Small intestine (tissue), 16 donors: ENCODE measurements around the gene CREB3L4. TPM values are rescaled to one million over a fixed set of nuclear protein-coding genes. Genes with fewer than 3 reads are reported as not detected.

Source experiments
- DNase-seq, 2 donors: peaks; one replicate each; pipeline versions ENCODE4 v3.0.0 to v3.0.0-alpha.2; 2013
- FAIRE-seq: peaks from 2 replicates; lab custom pipeline; 2012; peaks lifted over from hg19 to GRCh38; lab: Jason Lieb, UNC
- H3K27ac ChIP-seq, 3 donors: one replicate each; pipeline ENCODE4 v1.5.1; 2013; ENCODE audit warnings: low read length in 2 of 3, mild to moderate bottlenecking in 2 of 3, control low read depth in 1 of 3, inconsistent platforms in 1 of 3, low read depth in 1 of 3, moderate library complexity in 1 of 3
- H3K27me3 ChIP-seq, 3 donors: one replicate each; pipeline ENCODE4 v1.6.1; 2013; ENCODE audit warnings: low read length in 3 of 3, inconsistent platforms in 1 of 3; ENCODE audit not compliant: control insufficient read depth in 3 of 3, insufficient read depth in 3 of 3
- H3K36me3 ChIP-seq, 3 donors: one replicate each; pipeline ENCODE4 v1.6.1; 2013; ENCODE audit warnings: low read length in 3 of 3, inconsistent platforms in 1 of 3, low read depth in 1 of 3, mild to moderate bottlenecking in 1 of 3, moderate library complexity in 1 of 3; ENCODE audit not compliant: control insufficient read depth in 3 of 3, insufficient read depth in 2 of 3
- H3K4me1 ChIP-seq, 3 donors: one replicate each; pipeline ENCODE4 v1.6.1; 2013; ENCODE audit warnings: low read length in 2 of 3, inconsistent platforms in 1 of 3, low read depth in 1 of 3, mild to moderate bottlenecking in 1 of 3, moderate library complexity in 1 of 3; ENCODE audit not compliant: control insufficient read depth in 3 of 3, insufficient read depth in 2 of 3
- H3K4me3 ChIP-seq, 3 donors: one replicate each; pipeline ENCODE4 v1.5.1; 2013; ENCODE audit warnings: low read length in 3 of 3, control low read depth in 1 of 3, inconsistent platforms in 1 of 3, low read depth in 1 of 3, mild to moderate bottlenecking in 1 of 3, moderate library complexity in 1 of 3
- H3K9me3 ChIP-seq, 2 donors: one replicate each; pipeline ENCODE4 v1.6.1; 2013; ENCODE audit warnings: low read depth in 1 of 2, low read length in 1 of 2; ENCODE audit not compliant: control insufficient read depth in 2 of 2, insufficient read depth in 1 of 2
- WGBS, 3 donors: extraction: QIAGEN DNeasy Blood & Tissue Kit; methylation state at CpG; one replicate each; pipeline ENCODE4 v1.1.7; 2013; 5-methylcytosine and 5-hydroxymethylcytosine counted together
- long read RNA-seq, 10 donors: transcript quantifications; one replicate each; lab custom pipeline, GENCODE V29; 2026
- polyA plus RNA-seq, 4 donors: library from polyadenylated mRNA; stranded (reverse) in 3 of 4; unstranded in 1 of 4; fragments of 200-250 nt in 3 of 4; fragments of 120-200 nt in 1 of 4; gene quantifications; one replicate each; pipeline versions ENCODE4 v1.2.1 to v1.2.3, GENCODE V29; 2013
- donor health status: healthy with polysubstance abuse.
- donor health status: control.
- donor health status: control.
- donor health status: Bipolar disorder and iron deficiency.
- donor health status: healthy.

The CREB3L4 gene
- 10 to 100 TPM in 2 of 4 donors, 1 to 10 TPM in 2; 5.8 to 24.1 (median 11.7) TPM for polyA plus RNA-seq
- long read RNA-seq, donor 1 = 0 reads
- long read RNA-seq, donor 2 = 0 reads
- long read RNA-seq, donor 3, partial matches to known transcripts = 44 of 170 reads
- long read RNA-seq, donor 3, other reads (novel, unspliced or antisense) = 126 of 170 reads
- long read RNA-seq, donor 4 = 0 reads
- long read RNA-seq, donor 5 = 0 reads
- long read RNA-seq, donor 6, partial matches to known transcripts = 0 of 2 reads
- long read RNA-seq, donor 6, other reads (novel, unspliced or antisense) = 0 of 2 reads
- long read RNA-seq, donor 7 = 0 reads
- long read RNA-seq, donor 8 = 0 reads
- long read RNA-seq, donor 9, partial matches to known transcripts = 0 of 1 reads
- long read RNA-seq, donor 9, other reads (novel, unspliced or antisense) = 0 of 1 reads
- long read RNA-seq, donor 10, partial matches to known transcripts = 14 of 17 reads
- long read RNA-seq, donor 10, other reads (novel, unspliced or antisense) = 0 of 17 reads

- Histone ChIP-seq H3K4me3 (peak within 1 kb of the TSS; percentile 52 to 69 (median 58)), H3K4me1 (peaks cover 0 to 15% (median 5%) of the 10 kb centered on the region in 3 donors), H3K9me3 (no peaks in the 10 kb centered on the region), H3K36me3 (peaks cover 0 to under 1% (median 0%) of the 10 kb centered on the region in 3 donors), H3K27ac (peak within 1 kb of the TSS; percentile 86 to 90 (median 87)), H3K27me3 (no peaks in the 10 kb centered on the region)
- DNase-seq = peak; percentile 94 to 96
- 0 to 1% (median 0%) methylated on average over 59 to 60 of the region's 60 CpGs for WGBS, 3 donors
- FAIRE-seq = no peak
Measured at GRCh38 chr1:153967107-153967999, at the start of gene CREB3L4. TSS of gene CREB3L4 (plus strand) at chr1:153967902. CDS start at chr1:153968526, 624 bp downstream.

- Histone ChIP-seq H3K4me3 (no peak overlapping the region), H3K36me3 (peaks cover 0 to 7% (median 3%) of the 10 kb centered on the region in 3 donors), H3K27me3 (no peaks in the 10 kb centered on the region), H3K4me1 (peaks cover 3 to 24% (median 6%) of the 10 kb centered on the region in 3 donors), H3K9me3 (no peaks in the 10 kb centered on the region), H3K27ac (peak overlapping the region in 2 of 3 donors; percentile 26 to 28)
- DNase-seq = peak in 1 of 2 donors; percentile 21
- WGBS, 3 donors = 50 to 55% (median 54%) methylated on average over 4 of the region's 4 CpGs
- no peak for FAIRE-seq
Measured at GRCh38 chr1:153919876-153920852, 47.5 kb upstream of the CREB3L4 start.

GRCh38 chr1:153921080-153921802, 46.5 kb upstream of the CREB3L4 start:
- Histone ChIP-seq H3K27ac (peak overlapping the region in 1 of 3 donors; percentile 53), H3K4me3 (peak overlapping the region in 2 of 3 donors; percentile 85 to 98), H3K9me3 (no peaks in the 10 kb centered on the region), H3K36me3 (peaks cover 0 to 6% (median 3%) of the 10 kb centered on the region in 3 donors), H3K4me1 (peaks cover 3 to 24% (median 6%) of the 10 kb centered on the region in 3 donors), H3K27me3 (no peaks in the 10 kb centered on the region)
- DNase-seq (no peak), FAIRE-seq (no peak)
- WGBS, 3 donors = 20 to 40% (median 28%) methylated on average over 3 of the region's 3 CpGs

GRCh38 chr1:153921803-153922075, 46.0 kb upstream of the CREB3L4 start:
- H3K27ac ChIP-seq = peak overlapping the region in 2 of 3 donors; percentile 53 to 57
- peak; percentile 28 to 46 for DNase-seq
- H3K36me3 ChIP-seq = peaks cover 0 to 6% (median 3%) of the 10 kb centered on the region in 3 donors
- H3K9me3 ChIP-seq = no peaks in the 10 kb centered on the region
- peak overlapping the region; percentile 80 to 98 (median 85) for H3K4me3 ChIP-seq
- H3K27me3 ChIP-seq = no peaks in the 10 kb centered on the region
- H3K4me1 ChIP-seq = peaks cover 3 to 24% (median 6%) of the 10 kb centered on the region in 3 donors
- FAIRE-seq = no peak
- WGBS, 3 donors = 1 to 3% (median 1%) methylated on average over 10 of the region's 10 CpGs

- DNase-seq (peak in 1 of 2 donors; percentile 48), FAIRE-seq (no peak)
- Histone ChIP-seq H3K27me3 (no peaks in the 10 kb centered on the region), H3K36me3 (peaks cover 0 to 4% (median 3%) of the 10 kb centered on the region in 3 donors), H3K9me3 (no peaks in the 10 kb centered on the region), H3K4me1 (peaks cover 3 to 24% (median 6%) of the 10 kb centered on the region in 3 donors), H3K4me3 (peak overlapping the region; percentile 80 to 98 (median 85)), H3K27ac (peak overlapping the region; percentile 62 to 88 (median 85))
- 0 to 1% (median 0%) methylated on average over 22 to 83 of the region's 86 CpGs for WGBS, 3 donors
Measured at GRCh38 chr1:153922076-153922971, 45.4 kb upstream of the CREB3L4 start.

GRCh38 chr1:153922972-153923925, 44.5 kb upstream of the CREB3L4 start, which contains the start of gene GATAD2B:
TSS of gene GATAD2B (minus strand) at chr1:153922972. CDS start at chr1:153828347, 94,625 bp downstream.
- FAIRE-seq = no peak
- H3K27me3 ChIP-seq = no peaks in the 10 kb centered on the region
- H3K36me3 ChIP-seq = peaks cover 0 to 4% (median 0%) of the 10 kb centered on the region in 3 donors
- peak within 1 kb of the TSS; percentile 80 to 98 (median 85) for H3K4me3 ChIP-seq
- H3K4me1 ChIP-seq = peaks cover 3 to 24% (median 6%) of the 10 kb centered on the region in 3 donors
- peak within 1 kb of the TSS; percentile 79 to 90 (median 88) for H3K27ac ChIP-seq
- H3K9me3 ChIP-seq = no peaks in the 10 kb centered on the region
- DNase-seq = peak; percentile 100
- 0 to 1% (median 1%) methylated on average over 47 to 53 of the region's 53 CpGs for WGBS, 3 donors
